GM12878 (cell line): ENCODE results near the gene LSM14A. TPM values are rescaled to one million over a fixed set of nuclear protein-coding genes. Genes with fewer than 3 reads are reported as not detected.

ENCODE experiments used
- IRF4 ChIP-seq: IDR thresholded peaks from 2 replicates; pipeline ENCODE4 v1.6.1; 2011; ENCODE audit warnings: low read depth, low read length
- JUNB ChIP-seq: IDR thresholded peaks from 2 replicates; pipeline ENCODE4 v1.6.1; 2016; ENCODE audit warnings: antibody characterized with exemption, mild to moderate bottlenecking
- NFXL1 ChIP-seq: fragments of 450-650 bp; IDR thresholded peaks from 2 replicates; pipeline ENCODE4 v1.6.1; 2017; ENCODE audit warnings: antibody characterized with exemption, mild to moderate bottlenecking, borderline replicate concordance
- NRF1 ChIP-seq: conservative IDR thresholded peaks from 2 replicates; pipeline ENCODE4 v1.6.1; 2011; ENCODE audit warnings: mild to moderate bottlenecking, low read depth, low read length, improper control_type of control experiment
- PAX5 ChIP-seq: IDR thresholded peaks from 2 replicates; pipeline ENCODE4 v1.6.1; 2011; ENCODE audit warnings: low read depth, low read length, borderline replicate concordance
- RUNX3 ChIP-seq: IDR thresholded peaks from 2 replicates; pipeline ENCODE4 v1.6.1; 2012; ENCODE audit warnings: low read length, inconsistent platforms
- SREBF1 ChIP-seq: IDR thresholded peaks from 2 replicates; pipeline ENCODE4 v1.6.1; 2012; ENCODE audit warnings: mild to moderate bottlenecking, low read length
- YY1 ChIP-seq: IDR thresholded peaks from 2 replicates; pipeline ENCODE4 v1.6.1; 2011; ENCODE audit warnings: low read depth, mild to moderate bottlenecking, low read length
- polyA plus RNA-seq, 11 experiments: library from polyadenylated mRNA; depleted of rRNA in 4 of 11; unstranded in 6 of 11; stranded (reverse) in 5 of 11; fragments of >200 nt; fragmentation: Nextera tagmentation in 4 of 11; fragmentation: Illumina TruSeq in 1 of 11; extraction: Ambion mirVana in 4 of 11; extraction: Trizol in 1 of 11; gene quantifications; 1 replicate in 1 of 11; 2 replicates in 10 of 11; pipeline versions ENCODE4 v1.2.1 to v1.2.3, GENCODE V29; 2011 to 2016; ENCODE audit warnings: inconsistent platforms in 2 of 11, missing spikeins in 2 of 11, low read depth in 1 of 11
- total RNA-seq, 4 experiments: library from RNA; depleted of rRNA in 3 of 4; stranded (reverse); fragments of >200 nt in 3 of 4; fragmentation: Illumina TruSeq in 1 of 4; extraction: Trizol in 1 of 4; gene quantifications; 2 replicates each; pipeline versions ENCODE4 v1.2.1 to v1.2.3, GENCODE V29; 2013 to 2021
- TF ChIP-seq, protein P1 (sequence below): fragments of 450-650 bp; IDR thresholded peaks from 2 replicates; pipeline ENCODE4 v1.6.1; 2016; ENCODE audit warnings: mild to moderate bottlenecking, moderate library complexity, borderline replicate concordance
- TF ChIP-seq, protein P2 (sequence below): fragments of 150-350 bp; IDR thresholded peaks from 2 replicates; pipeline ENCODE4 v1.6.1; 2014; ENCODE audit warnings: mild to moderate bottlenecking, low read depth, low read length

LSM14A gene
- total and polyA plus RNA-seq, 10 of the 15 experiments (the other 5 are each of a cell fraction or from before 2014, with no cell fraction given): 21.9 to 193 (median 89.4) TPM

DNA sequence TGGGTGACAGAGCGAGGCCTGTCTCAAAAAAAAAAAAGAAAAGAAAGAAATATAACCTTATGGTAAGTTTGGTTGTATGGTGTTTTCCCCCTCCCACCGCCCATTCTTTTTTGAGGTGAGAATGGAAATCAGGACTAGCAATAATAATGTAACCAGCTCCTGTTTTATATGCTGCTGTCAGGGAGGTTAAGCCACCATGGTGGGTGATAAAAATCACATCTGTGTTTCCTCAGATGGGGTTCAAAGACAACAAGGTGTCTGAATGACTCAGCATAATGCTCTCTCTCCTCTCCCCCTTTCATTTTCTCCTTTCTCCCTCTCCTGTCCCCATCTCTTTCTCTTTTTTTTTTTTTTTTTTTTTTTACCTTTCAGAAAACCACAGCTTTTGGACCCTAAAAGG is 53.7 kb downstream of the LSM14A start (continued):
- TF ChIP-seq, protein P1, sequence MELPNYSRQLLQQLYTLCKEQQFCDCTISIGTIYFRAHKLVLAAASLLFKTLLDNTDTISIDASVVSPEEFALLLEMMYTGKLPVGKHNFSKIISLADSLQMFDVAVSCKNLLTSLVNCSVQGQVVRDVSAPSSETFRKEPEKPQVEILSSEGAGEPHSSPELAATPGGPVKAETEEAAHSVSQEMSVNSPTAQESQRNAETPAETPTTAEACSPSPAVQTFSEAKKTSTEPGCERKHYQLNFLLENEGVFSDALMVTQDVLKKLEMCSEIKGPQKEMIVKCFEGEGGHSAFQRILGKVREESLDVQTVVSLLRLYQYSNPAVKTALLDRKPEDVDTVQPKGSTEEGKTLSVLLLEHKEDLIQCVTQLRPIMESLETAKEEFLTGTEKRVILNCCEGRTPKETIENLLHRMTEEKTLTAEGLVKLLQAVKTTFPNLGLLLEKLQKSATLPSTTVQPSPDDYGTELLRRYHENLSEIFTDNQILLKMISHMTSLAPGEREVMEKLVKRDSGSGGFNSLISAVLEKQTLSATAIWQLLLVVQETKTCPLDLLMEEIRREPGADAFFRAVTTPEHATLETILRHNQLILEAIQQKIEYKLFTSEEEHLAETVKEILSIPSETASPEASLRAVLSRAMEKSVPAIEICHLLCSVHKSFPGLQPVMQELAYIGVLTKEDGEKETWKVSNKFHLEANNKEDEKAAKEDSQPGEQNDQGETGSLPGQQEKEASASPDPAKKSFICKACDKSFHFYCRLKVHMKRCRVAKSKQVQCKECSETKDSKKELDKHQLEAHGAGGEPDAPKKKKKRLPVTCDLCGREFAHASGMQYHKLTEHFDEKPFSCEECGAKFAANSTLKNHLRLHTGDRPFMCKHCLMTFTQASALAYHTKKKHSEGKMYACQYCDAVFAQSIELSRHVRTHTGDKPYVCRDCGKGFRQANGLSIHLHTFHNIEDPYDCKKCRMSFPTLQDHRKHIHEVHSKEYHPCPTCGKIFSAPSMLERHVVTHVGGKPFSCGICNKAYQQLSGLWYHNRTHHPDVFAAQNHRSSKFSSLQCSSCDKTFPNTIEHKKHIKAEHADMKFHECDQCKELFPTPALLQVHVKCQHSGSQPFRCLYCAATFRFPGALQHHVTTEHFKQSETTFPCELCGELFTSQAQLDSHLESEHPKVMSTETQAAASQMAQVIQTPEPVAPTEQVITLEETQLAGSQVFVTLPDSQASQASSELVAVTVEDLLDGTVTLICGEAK: no peak
- TF ChIP-seq YY1 (no peak), RUNX3 (peak; percentile 54), SREBF1 (no peak), JUNB (peak; percentile 64; the same call in 1 of the 2 replicates), IRF4 (peak; percentile 23; the same call in 1 of the 2 replicates), NRF1 (no peak), NFXL1 (no peak), PAX5 (no peak)
- TF ChIP-seq, protein P2, sequence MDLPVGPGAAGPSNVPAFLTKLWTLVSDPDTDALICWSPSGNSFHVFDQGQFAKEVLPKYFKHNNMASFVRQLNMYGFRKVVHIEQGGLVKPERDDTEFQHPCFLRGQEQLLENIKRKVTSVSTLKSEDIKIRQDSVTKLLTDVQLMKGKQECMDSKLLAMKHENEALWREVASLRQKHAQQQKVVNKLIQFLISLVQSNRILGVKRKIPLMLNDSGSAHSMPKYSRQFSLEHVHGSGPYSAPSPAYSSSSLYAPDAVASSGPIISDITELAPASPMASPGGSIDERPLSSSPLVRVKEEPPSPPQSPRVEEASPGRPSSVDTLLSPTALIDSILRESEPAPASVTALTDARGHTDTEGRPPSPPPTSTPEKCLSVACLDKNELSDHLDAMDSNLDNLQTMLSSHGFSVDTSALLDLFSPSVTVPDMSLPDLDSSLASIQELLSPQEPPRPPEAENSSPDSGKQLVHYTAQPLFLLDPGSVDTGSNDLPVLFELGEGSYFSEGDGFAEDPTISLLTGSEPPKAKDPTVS: no peak
